GM19468 (cell line): ENCODE data around the gene PLD4.

ENCODE experiments used
- ATAC-seq: cut with Tn5 transposase; IDR thresholded peaks from one replicate; pipeline ENCODE4 v1.9.1; 2021; ENCODE audit warnings: mild to moderate bottlenecking, moderate library complexity, moderate number of reproducible peaks; ENCODE audit not compliant: unreplicated experiment; ENCODE audit errors: extremely low read depth

Gene PLD4

DNA sequence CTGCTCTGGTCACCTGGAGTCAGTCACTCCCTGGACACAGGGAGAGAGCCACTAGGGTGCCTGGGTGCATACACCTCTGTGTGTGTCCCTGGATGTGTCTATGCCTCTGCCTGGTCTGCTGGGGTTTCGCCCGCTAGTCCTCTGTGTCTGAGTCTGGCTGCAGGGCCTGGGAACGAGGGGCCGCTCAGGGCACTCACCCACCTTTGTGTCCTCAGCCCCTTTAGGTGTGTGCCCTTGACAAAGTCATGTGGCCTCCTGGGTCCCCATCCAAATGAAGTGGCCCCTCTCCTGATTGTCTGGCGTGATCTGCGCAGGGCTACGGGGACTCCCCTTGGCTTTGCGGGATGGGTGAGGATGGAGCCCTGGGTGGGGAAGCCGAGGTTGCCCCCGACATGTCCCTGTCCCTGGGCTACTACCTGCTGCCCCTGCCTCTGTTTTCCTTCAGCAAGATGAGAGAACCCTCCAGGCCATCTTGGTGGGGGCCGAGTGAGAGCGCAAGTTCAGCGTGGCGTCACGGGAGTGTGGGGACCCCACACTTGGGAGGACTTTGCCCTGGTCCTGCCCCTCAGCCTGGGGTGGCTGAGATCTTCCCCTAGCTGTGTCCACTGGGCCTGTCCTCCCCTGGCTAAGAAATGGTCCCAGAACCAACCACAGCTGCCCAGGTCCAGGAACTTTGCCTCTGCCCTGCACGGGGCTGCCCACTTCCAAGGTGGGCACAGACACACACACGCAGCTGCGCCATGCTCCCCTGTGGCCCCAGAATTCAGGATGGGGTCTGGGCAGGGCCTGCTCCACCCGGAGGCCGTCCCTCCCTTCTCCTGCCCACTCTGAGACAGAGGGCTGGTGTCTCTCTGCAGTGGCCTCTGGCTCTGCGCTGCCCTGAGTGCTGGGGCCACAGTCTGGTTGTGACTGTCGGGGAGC, 56.2 kb downstream of the PLD4 start:
- no peak for ATAC-seq

DNA sequence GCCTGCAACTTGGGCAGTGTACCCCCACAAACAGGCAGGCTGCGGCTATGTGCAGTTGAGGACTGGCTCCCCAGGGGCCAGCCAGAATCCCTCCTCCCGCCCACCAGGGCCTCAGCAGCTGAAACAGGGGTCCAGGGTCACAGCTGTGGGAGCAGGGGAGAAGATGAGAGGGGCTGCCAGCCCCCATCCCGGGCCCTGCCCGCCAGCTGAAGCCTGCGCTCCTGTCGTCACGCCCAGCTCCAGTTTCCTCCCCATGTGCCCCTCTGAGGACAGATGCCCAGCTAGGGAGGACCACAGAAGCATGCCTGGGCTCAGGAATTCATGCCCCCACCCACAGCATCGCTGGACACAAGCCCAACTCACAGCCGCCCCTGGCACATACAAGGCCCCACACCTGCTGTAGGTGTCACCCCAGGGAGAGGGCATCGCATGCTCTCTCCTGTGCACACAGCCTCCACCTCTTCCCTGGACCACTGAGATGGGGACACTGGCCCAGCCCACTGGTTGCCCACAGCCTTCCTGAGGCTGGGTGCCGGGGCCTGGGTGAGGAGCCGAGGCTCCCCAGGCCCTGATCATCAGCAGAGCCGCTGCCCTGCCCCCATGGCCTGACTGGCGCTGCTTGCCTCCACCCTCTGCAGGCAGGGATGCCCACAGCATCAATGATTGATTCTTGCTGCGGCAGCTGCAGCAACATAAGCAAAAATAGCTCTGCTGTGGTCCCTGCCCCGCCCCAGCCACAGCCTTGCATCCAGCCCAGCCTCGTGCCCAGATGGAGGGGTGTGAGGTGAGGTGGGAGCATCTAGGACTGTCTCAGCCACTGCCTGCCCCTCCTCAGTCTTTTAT, 57.2 kb downstream of the PLD4 start:
- no peak for ATAC-seq

DNA sequence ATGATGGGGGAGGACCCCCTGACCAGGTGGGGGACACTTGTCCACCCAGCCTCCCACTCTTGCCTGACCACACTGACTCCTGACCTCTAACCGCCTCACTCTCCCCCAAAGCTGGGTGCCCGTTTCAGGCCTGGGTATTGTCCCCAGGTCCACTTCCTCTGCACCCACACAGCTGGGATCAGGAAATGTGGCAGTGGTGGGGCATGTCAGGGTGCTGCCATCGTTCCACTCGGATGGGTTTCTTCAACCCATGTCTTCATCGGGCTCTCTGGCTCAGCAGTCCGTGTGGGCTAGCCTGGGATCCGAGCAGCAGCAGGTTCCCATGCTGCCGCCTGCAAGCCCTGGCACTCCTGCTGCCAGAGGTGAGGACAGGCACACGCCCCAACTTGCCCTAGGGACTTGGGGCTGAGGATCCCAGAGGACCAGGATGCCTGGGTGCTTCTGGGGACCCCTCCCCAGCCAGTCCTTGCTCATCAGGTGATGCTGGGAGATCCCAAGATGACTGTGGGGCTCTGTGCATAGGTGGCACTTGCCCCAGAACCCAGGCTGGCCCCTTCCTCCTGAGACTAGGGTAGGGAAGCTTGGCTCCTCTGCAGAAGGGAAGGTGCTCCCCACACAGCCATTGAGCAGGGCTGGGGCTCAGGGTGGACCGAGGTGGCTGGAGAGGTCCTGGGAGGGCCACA, 58.0 kb downstream of the PLD4 start:
- no peak for ATAC-seq
